Retinal pigment epithelial cell (primary cell): Measurements from ENCODE around the gene KCNG4.

ENCODE experiments used
- DNase-seq: peaks from one replicate; pipeline ENCODE4 v3.0.0-alpha.2; 2010; ENCODE audit warnings: low read depth
- H3K4me3 ChIP-seq: 2 replicates; pipeline ENCODE4 v1.5.1; 2011; ENCODE audit warnings: mild to moderate bottlenecking, low read length, control low read depth, moderate library complexity
- CTCF ChIP-seq: conservative IDR thresholded peaks from 2 replicates; pipeline ENCODE4 v1.5.1; 2011; ENCODE audit warnings: low read depth, low read length, control low read depth, inconsistent platforms

Gene KCNG4

GRCh38 chr16:84194018-84194417, 45.8 kb downstream of the KCNG4 start:
- no peak overlapping the region for H3K4me3 ChIP-seq
- no peak for DNase-seq
- no peak for TF ChIP-seq CTCF

- TF ChIP-seq CTCF, result no peak
- no peak for DNase-seq
- H3K4me3 ChIP-seq, result no peak overlapping the region
Measured at GRCh38 chr16:84193480-84193879, 46.3 kb downstream of the KCNG4 start.

- no peak overlapping the region for H3K4me3 ChIP-seq
- no peak for DNase-seq
- no peak for TF ChIP-seq CTCF
Measured at GRCh38 chr16:84191466-84191865, 48.3 kb downstream of the KCNG4 start.

- TF ChIP-seq CTCF, result no peak
- DNase-seq, result no peak
- H3K4me3 ChIP-seq, result no peak within 1 kb of the TSS
Measured at GRCh38 chr16:84190731-84191388, 49.0 kb downstream of the KCNG4 start, which contains the start of gene ADAD2. Gene ADAD2 (plus strand): TSS chr16:84191157. CDS start chr16:84191231, 74 bp downstream.

- H3K4me3 ChIP-seq, result peak within 1 kb of the TSS; percentile 94
- peak; percentile 93 for TF ChIP-seq CTCF
- peak; percentile 69 for DNase-seq
Measured at GRCh38 chr16:84186685-84187437, 53.0 kb downstream of the KCNG4 start, which contains the start of gene TAF1C. Gene TAF1C (minus strand): TSS chr16:84187057. CDS start chr16:84184988, 2,069 bp downstream.

GRCh38 chr16:84184775-84185174, 55.0 kb downstream of the KCNG4 start:
- no peak overlapping the region for H3K4me3 ChIP-seq
- DNase-seq, result no peak
- no peak for TF ChIP-seq CTCF
